Neural progenitor cell (in vitro differentiated cells): ENCODE measurements around the gene CIAO3. TPM values are rescaled to one million over a fixed set of nuclear protein-coding genes. Genes with fewer than 3 reads are reported as not detected.

Experiments
- DNase-seq: peaks from one replicate; pipeline ENCODE4 v3.0.0-alpha.2; 2016; ENCODE audit warnings: low spot score
- H2AFZ ChIP-seq: fragments of 200-600 bp; sonication (generic); replicated peaks from 2 replicates; pipeline ENCODE4 v1.6.1; 2016; ENCODE audit warnings: antibody characterized with exemption
- H3F3A ChIP-seq: fragments of 200-600 bp; sonication (generic); 2 replicates; pipeline ENCODE4 v1.6.1; 2016; ENCODE audit warnings: antibody characterized with exemption, low read depth
- H3K27ac ChIP-seq: fragments of 200-600 bp; sonication (generic); 2 replicates; pipeline ENCODE4 v1.5.1; 2016; ENCODE audit warnings: mild to moderate bottlenecking
- H3K27me3 ChIP-seq: fragments of 200-600 bp; sonication (generic); 2 replicates; pipeline ENCODE4 v1.6.1; 2016; ENCODE audit warnings: mild to moderate bottlenecking, moderate library complexity
- H3K36me3 ChIP-seq: fragments of 200-600 bp; sonication (generic); 2 replicates; pipeline ENCODE4 v1.5.1; 2016
- H3K4me1 ChIP-seq: fragments of 200-600 bp; sonication (generic); 2 replicates; pipeline ENCODE4 v1.6.1; 2016; ENCODE audit warnings: mixed run types
- H3K4me2 ChIP-seq: fragments of 200-600 bp; sonication (generic); 2 replicates; pipeline ENCODE4 v1.6.1; 2016
- H3K4me3 ChIP-seq: fragments of 200-600 bp; sonication (generic); 2 replicates; pipeline ENCODE4 v1.5.1; 2016
- H3K79me2 ChIP-seq: fragments of 200-600 bp; sonication (generic); 2 replicates; pipeline ENCODE4 v1.6.1; 2016; ENCODE audit warnings: low read depth
- H3K9ac ChIP-seq: fragments of 200-600 bp; sonication (generic); 2 replicates; pipeline ENCODE4 v1.6.1; 2016
- H3K9me3 ChIP-seq: fragments of 200-600 bp; sonication (generic); 2 replicates; pipeline ENCODE4 v1.5.1; 2016; ENCODE audit warnings: low read depth
- H4K20me1 ChIP-seq: fragments of 200-600 bp; sonication (generic); 2 replicates; pipeline ENCODE4 v1.6.1; 2016; ENCODE audit warnings: low read depth
- H3K27ac Mint-ChIP-seq: 3 replicates; pipeline ENCODE4 v1.8.0; 2021; ENCODE audit warnings: mixed read lengths
- H3K27me3 Mint-ChIP-seq: 2 replicates; pipeline ENCODE4 v1.8.0; 2022; ENCODE audit warnings: low read depth, mild to moderate bottlenecking, inconsistent platforms, moderate library complexity, mixed read lengths; ENCODE audit not compliant: insufficient read depth
- H3K36me3 Mint-ChIP-seq: 3 replicates; pipeline ENCODE4 v1.8.0; 2021; ENCODE audit warnings: mixed read lengths
- H3K4me1 Mint-ChIP-seq: 3 replicates; pipeline ENCODE4 v1.8.0; 2021; ENCODE audit warnings: mixed read lengths
- H3K4me3 Mint-ChIP-seq: 3 replicates; pipeline ENCODE4 v1.8.0; 2021; ENCODE audit warnings: mild to moderate bottlenecking, moderate library complexity, mixed read lengths
- H3K9me3 Mint-ChIP-seq: 3 replicates; pipeline ENCODE4 v1.8.0; 2020; ENCODE audit warnings: mixed read lengths
- EZH2 ChIP-seq: fragments of 200-600 bp; sonication (generic); IDR thresholded peaks from 2 replicates; pipeline ENCODE4 v1.6.1; 2017; ENCODE audit warnings: antibody characterized with exemption, mild to moderate bottlenecking, moderate library complexity
- EZH2phosphoT487 ChIP-seq: fragments of 200-600 bp; sonication (generic); IDR thresholded peaks from 2 replicates; pipeline ENCODE4 v1.6.1; 2017; ENCODE audit warnings: antibody characterized with exemption
- total RNA-seq: library from RNA; depleted of rRNA; stranded (reverse); fragments of >200 nt; gene quantifications from 2 replicates; pipeline ENCODE4 v1.2.3, GENCODE V29; 2015; ENCODE audit warnings: low replicate concordance
- TF ChIP-seq, protein P1 (sequence below): fragments of 200-600 bp; sonication (generic); IDR thresholded peaks from 2 replicates; pipeline ENCODE4 v1.5.1; 2017; ENCODE audit warnings: antibody characterized with exemption, mild to moderate bottlenecking

Gene CIAO3
- total RNA-seq, 1 donor from 2014 or later, result 20.5 TPM

DNA sequence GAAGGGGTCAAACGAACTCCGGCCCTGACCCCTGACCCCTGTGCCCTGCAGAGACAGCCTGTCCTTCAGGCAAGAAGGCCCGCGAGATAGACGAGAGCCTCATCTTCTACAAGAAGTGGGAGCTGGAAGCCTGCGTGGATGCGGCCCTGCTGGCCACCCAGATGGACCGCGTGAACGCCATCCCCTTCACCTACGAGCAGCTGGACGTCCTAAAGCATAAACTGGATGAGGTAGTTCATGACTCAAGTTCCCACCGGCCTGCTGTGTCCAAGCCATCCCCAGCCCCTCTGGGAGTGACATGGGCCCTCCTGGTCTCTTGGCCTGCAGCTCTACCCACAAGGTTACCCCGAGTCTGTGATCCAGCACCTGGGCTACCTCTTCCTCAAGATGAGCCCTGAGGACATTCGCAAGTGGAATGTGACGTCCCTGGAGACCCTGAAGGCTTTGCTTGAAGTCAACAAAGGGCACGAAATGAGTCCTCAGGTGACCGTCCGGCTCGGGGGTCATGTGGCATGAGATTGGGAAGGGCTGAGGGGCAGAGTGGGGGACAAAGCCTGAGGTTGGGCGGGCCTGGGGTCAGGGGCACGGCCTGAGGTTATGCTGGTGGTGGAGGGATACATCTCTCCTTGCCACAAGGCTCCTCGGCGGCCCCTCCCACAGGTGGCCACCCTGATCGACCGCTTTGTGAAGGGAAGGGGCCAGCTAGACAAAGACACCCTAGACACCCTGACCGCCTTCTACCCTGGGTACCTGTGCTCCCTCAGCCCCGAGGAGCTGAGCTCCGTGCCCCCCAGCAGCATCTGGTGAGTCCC is 25.4 kb upstream of the CIAO3 start:
- DNase-seq, result no peak
- peaks cover 6% of the 10 kb centered on the region for H3K27me3 Mint-ChIP-seq
- TF ChIP-seq EZH2phosphoT487, result no peak
- TF ChIP-seq EZH2, result no peak
- TF ChIP-seq, protein P1, sequence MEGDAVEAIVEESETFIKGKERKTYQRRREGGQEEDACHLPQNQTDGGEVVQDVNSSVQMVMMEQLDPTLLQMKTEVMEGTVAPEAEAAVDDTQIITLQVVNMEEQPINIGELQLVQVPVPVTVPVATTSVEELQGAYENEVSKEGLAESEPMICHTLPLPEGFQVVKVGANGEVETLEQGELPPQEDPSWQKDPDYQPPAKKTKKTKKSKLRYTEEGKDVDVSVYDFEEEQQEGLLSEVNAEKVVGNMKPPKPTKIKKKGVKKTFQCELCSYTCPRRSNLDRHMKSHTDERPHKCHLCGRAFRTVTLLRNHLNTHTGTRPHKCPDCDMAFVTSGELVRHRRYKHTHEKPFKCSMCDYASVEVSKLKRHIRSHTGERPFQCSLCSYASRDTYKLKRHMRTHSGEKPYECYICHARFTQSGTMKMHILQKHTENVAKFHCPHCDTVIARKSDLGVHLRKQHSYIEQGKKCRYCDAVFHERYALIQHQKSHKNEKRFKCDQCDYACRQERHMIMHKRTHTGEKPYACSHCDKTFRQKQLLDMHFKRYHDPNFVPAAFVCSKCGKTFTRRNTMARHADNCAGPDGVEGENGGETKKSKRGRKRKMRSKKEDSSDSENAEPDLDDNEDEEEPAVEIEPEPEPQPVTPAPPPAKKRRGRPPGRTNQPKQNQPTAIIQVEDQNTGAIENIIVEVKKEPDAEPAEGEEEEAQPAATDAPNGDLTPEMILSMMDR, result no peak
- H3K27ac Mint-ChIP-seq, result no peak overlapping the region
- Histone ChIP-seq H3F3A (no peaks in the 10 kb centered on the region), H2AFZ (no peak overlapping the region), H3K4me3 (no peak overlapping the region), H3K4me1 (peaks cover 6% of the 10 kb centered on the region), H3K27ac (no peak overlapping the region), H3K36me3 (no peaks in the 10 kb centered on the region), H3K79me2 (no peaks in the 10 kb centered on the region), H3K9ac (no peak overlapping the region), H3K4me2 (no peak overlapping the region), H3K27me3 (no peaks in the 10 kb centered on the region), H4K20me1 (no peaks in the 10 kb centered on the region), H3K9me3 (no peaks in the 10 kb centered on the region)
- H3K36me3 Mint-ChIP-seq, result no peaks in the 10 kb centered on the region
- H3K4me3 Mint-ChIP-seq, result peak overlapping the region; percentile 18
- peaks cover 4% of the 10 kb centered on the region for H3K4me1 Mint-ChIP-seq
- no peaks in the 10 kb centered on the region for H3K9me3 Mint-ChIP-seq

GRCh38 chr16:765488-765865 is 24.7 kb upstream of the CIAO3 start:
- Histone ChIP-seq H3K9me3 (no peaks in the 10 kb centered on the region), H3K4me2 (no peak overlapping the region), H3K36me3 (no peaks in the 10 kb centered on the region), H3K4me3 (no peak overlapping the region), H2AFZ (no peak overlapping the region), H3K9ac (no peak overlapping the region), H3F3A (no peaks in the 10 kb centered on the region), H3K4me1 (peaks cover 6% of the 10 kb centered on the region), H3K79me2 (no peaks in the 10 kb centered on the region), H3K27ac (no peak overlapping the region), H4K20me1 (no peaks in the 10 kb centered on the region), H3K27me3 (no peaks in the 10 kb centered on the region)
- no peak overlapping the region for H3K27ac Mint-ChIP-seq
- H3K9me3 Mint-ChIP-seq, result no peaks in the 10 kb centered on the region
- H3K4me1 Mint-ChIP-seq, result peaks cover 4% of the 10 kb centered on the region
- no peak for TF ChIP-seq EZH2phosphoT487
- TF ChIP-seq, protein P1, result no peak
- no peak for TF ChIP-seq EZH2
- peaks cover 2% of the 10 kb centered on the region for H3K27me3 Mint-ChIP-seq
- no peaks in the 10 kb centered on the region for H3K36me3 Mint-ChIP-seq
- DNase-seq, result no peak
- no peak overlapping the region for H3K4me3 Mint-ChIP-seq

DNA sequence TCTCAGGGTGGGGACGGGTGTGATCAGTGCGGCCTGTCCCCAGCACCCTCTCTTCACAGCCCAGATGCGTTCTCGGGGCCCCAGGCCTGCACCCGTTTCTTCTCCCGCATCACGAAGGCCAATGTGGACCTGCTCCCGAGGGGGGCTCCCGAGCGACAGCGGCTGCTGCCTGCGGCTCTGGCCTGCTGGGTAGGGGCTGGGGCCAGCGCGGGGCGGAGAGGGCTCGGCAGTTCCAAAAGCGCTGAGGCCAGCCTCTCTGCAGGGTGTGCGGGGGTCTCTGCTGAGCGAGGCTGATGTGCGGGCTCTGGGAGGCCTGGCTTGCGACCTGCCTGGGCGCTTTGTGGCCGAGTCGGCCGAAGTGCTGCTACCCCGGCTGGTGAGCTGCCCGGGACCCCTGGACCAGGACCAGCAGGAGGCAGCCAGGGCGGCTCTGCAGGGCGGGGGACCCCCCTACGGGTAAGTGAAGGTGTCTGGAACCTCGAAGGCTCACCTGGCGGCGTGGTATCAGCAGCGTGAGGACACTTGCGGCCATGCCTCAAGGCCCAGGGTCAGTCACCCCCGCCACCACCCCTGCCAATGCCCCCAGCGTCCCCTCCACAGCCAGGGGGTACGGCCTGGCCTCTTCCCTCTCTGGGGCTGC is 24.2 kb upstream of the CIAO3 start:
- TF ChIP-seq EZH2phosphoT487 (no peak), EZH2 (no peak)
- TF ChIP-seq, protein P1, result no peak
- Mint-ChIP-seq H3K4me3 (no peak overlapping the region), H3K36me3 (no peaks in the 10 kb centered on the region), H3K27me3 (peaks cover 2% of the 10 kb centered on the region), H3K27ac (no peak overlapping the region), H3K4me1 (peaks cover 5% of the 10 kb centered on the region), H3K9me3 (no peaks in the 10 kb centered on the region)
- no peak for DNase-seq
- Histone ChIP-seq H3K27ac (no peak overlapping the region), H3K9ac (no peak overlapping the region), H3K27me3 (no peaks in the 10 kb centered on the region), H3K4me3 (no peak overlapping the region), H3F3A (no peaks in the 10 kb centered on the region), H3K4me2 (no peak overlapping the region), H3K36me3 (no peaks in the 10 kb centered on the region), H3K79me2 (no peaks in the 10 kb centered on the region), H2AFZ (no peak overlapping the region), H3K4me1 (peaks cover 6% of the 10 kb centered on the region), H3K9me3 (no peaks in the 10 kb centered on the region), H4K20me1 (no peaks in the 10 kb centered on the region)
